ENCODE results near the gene RTN4R. TPM values are rescaled to one million over a fixed set of nuclear protein-coding genes. Genes with fewer than 3 reads are reported as not detected.

The RTN4R gene
- total RNA-seq, 1 experiment from 2014 or later, result 9.6 TPM

- POLR2A ChIA-PET (ENCODE audit: low non-redundant PET), result no interaction called here
- no peak overlapping the region for H3K27ac ChIP-seq (ENCODE audit: low read depth, low read length, poor library complexity, severe bottlenecking)
Observed at GRCh38 chr22:20253161-20253560, 15.0 kb downstream of the RTN4R start.

DNA sequence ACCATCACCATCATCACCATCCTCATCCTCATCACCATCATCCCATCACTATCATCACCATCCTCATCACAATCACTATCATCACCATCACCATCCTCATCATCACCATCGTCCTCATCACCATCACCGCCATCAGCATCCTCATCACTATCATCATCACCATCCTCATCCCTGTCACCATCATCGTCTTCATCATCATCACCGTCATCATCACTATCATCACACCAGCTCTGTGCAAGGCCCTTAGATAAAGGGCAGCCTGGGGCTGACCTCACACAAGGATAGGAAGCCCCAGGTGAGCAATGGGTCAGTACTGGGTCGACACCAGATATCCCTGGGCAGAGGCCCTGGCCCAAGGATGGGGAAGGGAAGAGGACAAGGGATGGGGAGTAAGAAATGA, 16.1 kb downstream of the RTN4R start:
- Histone ChIP-seq H3K27me3 (replicated peaks; ENCODE audit: insufficient read depth, low read depth, low read length, poor library complexity) (no peaks in the 10 kb centered on the region), H3K9me3 (ENCODE audit: low read depth, low read length, poor library complexity, severe bottlenecking) (no peaks in the 10 kb centered on the region), H3K4me1 (ENCODE audit: insufficient read depth, low read length, poor library complexity, severe bottlenecking) (no peaks in the 10 kb centered on the region), H3K4me3 (ENCODE audit: low read depth, low read length, poor library complexity, severe bottlenecking) (no peak overlapping the region), H3K27ac (ENCODE audit: low read depth, low read length, poor library complexity, severe bottlenecking) (no peak overlapping the region), H3K36me3 (ENCODE audit: insufficient read depth, low read length, poor library complexity, severe bottlenecking) (no peaks in the 10 kb centered on the region)
- POLR2A ChIA-PET (ENCODE audit: low non-redundant PET), result no interaction called here
- intact Hi-C loops (cut with micrococcal nuclease; ENCODE audit: unreplicated experiment), result no loop called here
- TF ChIP-seq EZH2 (IDR thresholded peaks at IDR 0.05; ENCODE audit: borderline replicate concordance, low read depth, low read length, poor library complexity, severe bottlenecking), result no peak
- TF ChIP-seq, protein P1, sequence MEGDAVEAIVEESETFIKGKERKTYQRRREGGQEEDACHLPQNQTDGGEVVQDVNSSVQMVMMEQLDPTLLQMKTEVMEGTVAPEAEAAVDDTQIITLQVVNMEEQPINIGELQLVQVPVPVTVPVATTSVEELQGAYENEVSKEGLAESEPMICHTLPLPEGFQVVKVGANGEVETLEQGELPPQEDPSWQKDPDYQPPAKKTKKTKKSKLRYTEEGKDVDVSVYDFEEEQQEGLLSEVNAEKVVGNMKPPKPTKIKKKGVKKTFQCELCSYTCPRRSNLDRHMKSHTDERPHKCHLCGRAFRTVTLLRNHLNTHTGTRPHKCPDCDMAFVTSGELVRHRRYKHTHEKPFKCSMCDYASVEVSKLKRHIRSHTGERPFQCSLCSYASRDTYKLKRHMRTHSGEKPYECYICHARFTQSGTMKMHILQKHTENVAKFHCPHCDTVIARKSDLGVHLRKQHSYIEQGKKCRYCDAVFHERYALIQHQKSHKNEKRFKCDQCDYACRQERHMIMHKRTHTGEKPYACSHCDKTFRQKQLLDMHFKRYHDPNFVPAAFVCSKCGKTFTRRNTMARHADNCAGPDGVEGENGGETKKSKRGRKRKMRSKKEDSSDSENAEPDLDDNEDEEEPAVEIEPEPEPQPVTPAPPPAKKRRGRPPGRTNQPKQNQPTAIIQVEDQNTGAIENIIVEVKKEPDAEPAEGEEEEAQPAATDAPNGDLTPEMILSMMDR (conservative IDR thresholded peaks at IDR 0.05; ENCODE audit: low read depth, low read length), result no peak
- no peak for DNase-seq (ENCODE audit: low spot score)
- CTCF ChIA-PET, result no interaction called here
- no TSS peak for BruUV-seq (replicated peaks)

More at GRCh38 chr22:20253161-20253560, 15.0 kb downstream of the RTN4R start:
- CTCF ChIA-PET, result no interaction called here
- no TSS peak for BruUV-seq (replicated peaks)
- H3K27me3 ChIP-seq (replicated peaks; ENCODE audit: insufficient read depth, low read depth, low read length, poor library complexity), result no peaks in the 10 kb centered on the region
- TF ChIP-seq EZH2 (IDR thresholded peaks at IDR 0.05; ENCODE audit: borderline replicate concordance, low read depth, low read length, poor library complexity, severe bottlenecking), result no peak
- TF ChIP-seq, protein P1 (conservative IDR thresholded peaks at IDR 0.05; ENCODE audit: low read depth, low read length), result no peak
- no peak overlapping the region for H3K4me3 ChIP-seq (ENCODE audit: low read depth, low read length, poor library complexity, severe bottlenecking)
- H3K4me1 ChIP-seq (ENCODE audit: insufficient read depth, low read length, poor library complexity, severe bottlenecking), result no peaks in the 10 kb centered on the region
- no peaks in the 10 kb centered on the region for H3K36me3 ChIP-seq (ENCODE audit: insufficient read depth, low read length, poor library complexity, severe bottlenecking)
- intact Hi-C loops (cut with micrococcal nuclease; ENCODE audit: unreplicated experiment), result no loop called here
- H3K9me3 ChIP-seq (ENCODE audit: low read depth, low read length, poor library complexity, severe bottlenecking), result no peaks in the 10 kb centered on the region
- DNase-seq (ENCODE audit: low spot score), result no peak

- ChIA-PET CTCF (no interaction called here), POLR2A (ENCODE audit: low non-redundant PET) (no interaction called here)
- H3K4me1 ChIP-seq (ENCODE audit: insufficient read depth, low read length, poor library complexity, severe bottlenecking), result no peaks in the 10 kb centered on the region
- H3K27ac ChIP-seq (ENCODE audit: low read depth, low read length, poor library complexity, severe bottlenecking), result no peak overlapping the region
- intact Hi-C loops (cut with micrococcal nuclease; ENCODE audit: unreplicated experiment), result no loop called here
- BruUV-seq (replicated peaks), result no TSS peak
- no peaks in the 10 kb centered on the region for H3K27me3 ChIP-seq (replicated peaks; ENCODE audit: insufficient read depth, low read depth, low read length, poor library complexity)
- DNase-seq (ENCODE audit: low spot score), result no peak
- TF ChIP-seq EZH2 (IDR thresholded peaks at IDR 0.05; ENCODE audit: borderline replicate concordance, low read depth, low read length, poor library complexity, severe bottlenecking), result no peak
- TF ChIP-seq, protein P1 (conservative IDR thresholded peaks at IDR 0.05; ENCODE audit: low read depth, low read length), result no peak
- H3K4me3 ChIP-seq (ENCODE audit: low read depth, low read length, poor library complexity, severe bottlenecking), result no peak overlapping the region
- H3K36me3 ChIP-seq (ENCODE audit: insufficient read depth, low read length, poor library complexity, severe bottlenecking), result no peaks in the 10 kb centered on the region
- no peaks in the 10 kb centered on the region for H3K9me3 ChIP-seq (ENCODE audit: low read depth, low read length, poor library complexity, severe bottlenecking)
Observed at GRCh38 chr22:20251491-20251890, 16.6 kb downstream of the RTN4R start.

Data from A673 (cell line).